NCI-H1092 treated with DMSO at 0.1 percent for 48 hours (cell line): ENCODE data around the gene IQGAP2.

Experiments used
- DNase-seq: peaks from one replicate; lab custom pipeline; 2025; lab: John Stamatoyannopoulos, UW

The IQGAP2 gene

GRCh38 chr5:76690704-76691466, 287.8 kb downstream of the IQGAP2 start:
- DNase-seq, result no peak

- no peak for DNase-seq
These were observed 288.6 kb downstream of the IQGAP2 start for GRCh38 chr5:76691467-76692273.

GRCh38 chr5:76692274-76692540, 289.1 kb downstream of the IQGAP2 start:
- DNase-seq, result no peak

GRCh38 chr5:76692651-76693050, 289.6 kb downstream of the IQGAP2 start:
- DNase-seq, result no peak

- no peak for DNase-seq
These were observed 290.1 kb downstream of the IQGAP2 start for GRCh38 chr5:76693141-76693540.

GRCh38 chr5:76694317-76694716, 291.2 kb downstream of the IQGAP2 start:
- no peak for DNase-seq

- no peak for DNase-seq
These were observed 292.3 kb downstream of the IQGAP2 start for GRCh38 chr5:76695346-76695745.

- no peak for DNase-seq
These were observed 293.2 kb downstream of the IQGAP2 start for GRCh38 chr5:76696251-76696650.

GRCh38 chr5:76697670-76698069, 294.6 kb downstream of the IQGAP2 start:
- no peak for DNase-seq

- DNase-seq, result no peak
These were observed 297.5 kb downstream of the IQGAP2 start for GRCh38 chr5:76700571-76700970.

- DNase-seq, result no peak
These were observed 298.2 kb downstream of the IQGAP2 start for GRCh38 chr5:76701298-76701697.

- no peak for DNase-seq
These were observed 300.6 kb downstream of the IQGAP2 start for GRCh38 chr5:76703707-76704106.

GRCh38 chr5:76704131-76704663, 301.1 kb downstream of the IQGAP2 start:
- DNase-seq, result no peak

GRCh38 chr5:76705574-76705973, 302.5 kb downstream of the IQGAP2 start:
- no peak for DNase-seq

GRCh38 chr5:76709762-76710161, 306.7 kb downstream of the IQGAP2 start:
- no peak for DNase-seq

GRCh38 chr5:76710991-76711390, 307.9 kb downstream of the IQGAP2 start:
- DNase-seq, result no peak

GRCh38 chr5:76714751-76715485, 311.8 kb downstream of the IQGAP2 start:
- DNase-seq, result no peak

- no peak for DNase-seq
These were observed 312.3 kb downstream of the IQGAP2 start for GRCh38 chr5:76715486-76715735.

- no peak for DNase-seq
These were observed 312.8 kb downstream of the IQGAP2 start, which contains the start of gene F2R for GRCh38 chr5:76715736-76716455. Gene F2R, plus strand, starts transcription at chr5:76716126. Its CDS starts 182 bp downstream, at chr5:76716308.

GRCh38 chr5:76716456-76717157, 313.5 kb downstream of the IQGAP2 start:
- DNase-seq, result no peak
